ENCODE measurements around the gene ELOVL6. TPM values are rescaled to one million over a fixed set of nuclear protein-coding genes. Genes with fewer than 3 reads are reported as not detected.

ELOVL6 gene
- total and polyA plus RNA-seq, 2 of the 4 experiments (the other 2 are of a cell fraction) = 17.9 to 19.0 TPM

DNA sequence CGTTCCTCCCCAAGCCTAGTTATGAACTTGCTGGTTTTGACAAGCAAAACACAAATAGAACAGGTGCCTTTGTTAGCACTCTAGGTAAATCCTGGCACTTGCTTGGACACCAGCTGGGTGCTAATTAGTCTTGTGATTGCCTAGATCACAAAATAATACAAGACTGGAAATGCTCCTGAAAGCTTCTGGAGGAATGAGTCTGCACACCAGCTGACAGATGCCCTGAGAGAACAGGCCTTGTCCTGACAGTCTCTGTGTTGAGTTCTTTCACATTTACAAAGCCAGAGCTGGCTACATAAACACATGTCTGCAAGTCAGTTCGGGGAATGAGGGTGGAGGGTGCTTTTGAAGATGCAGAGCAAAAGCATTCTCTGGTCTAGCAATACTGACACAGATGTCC lies 93.8 kb downstream of the ELOVL6 start:
- Histone ChIP-seq H3K27me3 (ENCODE audit: control insufficient read depth, insufficient read depth, low read length) (no peaks in the 10 kb centered on the region), H3K4me3 (ENCODE audit: insufficient read depth, low read depth, low read length) (no peak overlapping the region), H3K9me1 (ENCODE audit: insufficient read depth, low read length) (no peaks in the 10 kb centered on the region), H3K27ac (ENCODE audit: insufficient read depth, low read length) (no peak overlapping the region), H3K4ac (ENCODE audit: low read depth, low read length) (no peak overlapping the region), H3K18ac (ENCODE audit: low read depth, low read length) (no peak overlapping the region), H2BK15ac (ENCODE audit: low read depth, low read length) (no peak overlapping the region), H3K23ac (ENCODE audit: low read depth, low read length) (no peak overlapping the region), H3K4me2 (ENCODE audit: low read depth, low read length) (no peak overlapping the region), H2BK120ac (ENCODE audit: low read depth, low read length) (no peak overlapping the region), H4K20me1 (ENCODE audit: insufficient read depth, low read length) (no peaks in the 10 kb centered on the region), H3K14ac (replicated peaks; ENCODE audit: low read depth, low read length) (no peak overlapping the region), H4K5ac (ENCODE audit: low read depth, low read length) (no peak overlapping the region), H2BK5ac (ENCODE audit: low read depth, low read length, poor library complexity, severe bottlenecking) (no peak overlapping the region), H2AFZ (replicated peaks; ENCODE audit: low read length, poor library complexity) (no peak overlapping the region), H2AK9ac (replicated peaks; ENCODE audit: low read depth, low read length, poor library complexity) (no peak overlapping the region), H3K36me3 (ENCODE audit: control insufficient read depth, insufficient read depth, low read length) (no peaks in the 10 kb centered on the region), H3K79me1 (ENCODE audit: low read depth in 1 of 2, low read length in 2 of 2) (peaks cover 2 to 14% of the 10 kb centered on the region in 2 experiments; a peak in 2 of 4 replicates), H3K9ac (ENCODE audit: low read depth, low read length) (no peak overlapping the region; the same call in 1 of the 2 replicates), H3K9me3 (ENCODE audit: control insufficient read depth, insufficient read depth, low read length) (no peaks in the 10 kb centered on the region), H3K56ac (ENCODE audit: extremely low read depth, insufficient read depth, low read length) (no peak overlapping the region), H4K91ac (ENCODE audit: insufficient read depth, low read depth, low read length) (no peak overlapping the region), H3K4me1 (ENCODE audit: control insufficient read depth, insufficient read depth, low read length) (peaks cover 1% of the 10 kb centered on the region; the same call in 1 of the 2 replicates), H4K8ac (ENCODE audit: low read depth in 2 of 2, low read length in 2 of 2) (no peak overlapping the region), H2BK20ac (ENCODE audit: low read depth, low read length) (no peak overlapping the region), H2AK5ac (ENCODE audit: low read depth, low read length) (no peak overlapping the region)
- TF ChIP-seq FOS (IDR thresholded peaks at IDR 0.05; ENCODE audit: low read depth, low read length) = no peak
- TF ChIP-seq NFE2L2 (IDR thresholded peaks at IDR 0.05; ENCODE audit: low read depth, low read length) = no peak
- no peak for TF ChIP-seq POLR2A (IDR thresholded peaks at IDR 0.05; ENCODE audit: low read depth, low read length)
- no peak for TF ChIP-seq SMC3 (IDR thresholded peaks at IDR 0.05; ENCODE audit: low read depth, low read length)
- no peak for TF ChIP-seq RAD21 (IDR thresholded peaks at IDR 0.05; ENCODE audit: low read length)
- no peak for TF ChIP-seq MAFK (IDR thresholded peaks at IDR 0.05; ENCODE audit: low read depth, low read length)
- no peak for TF ChIP-seq CEBPB (IDR thresholded peaks at IDR 0.05; ENCODE audit: low read depth, low read length)
- no peak for TF ChIP-seq BHLHE40 (IDR thresholded peaks at IDR 0.05; ENCODE audit: low read depth, low read length)
- TF ChIP-seq MXI1 (IDR thresholded peaks at IDR 0.05; ENCODE audit: borderline replicate concordance, low read depth, low read length) = no peak
- TF ChIP-seq ELK1 (IDR thresholded peaks at IDR 0.05; ENCODE audit: borderline replicate concordance, low read depth, low read length) = no peak
- TF ChIP-seq, protein P1, sequence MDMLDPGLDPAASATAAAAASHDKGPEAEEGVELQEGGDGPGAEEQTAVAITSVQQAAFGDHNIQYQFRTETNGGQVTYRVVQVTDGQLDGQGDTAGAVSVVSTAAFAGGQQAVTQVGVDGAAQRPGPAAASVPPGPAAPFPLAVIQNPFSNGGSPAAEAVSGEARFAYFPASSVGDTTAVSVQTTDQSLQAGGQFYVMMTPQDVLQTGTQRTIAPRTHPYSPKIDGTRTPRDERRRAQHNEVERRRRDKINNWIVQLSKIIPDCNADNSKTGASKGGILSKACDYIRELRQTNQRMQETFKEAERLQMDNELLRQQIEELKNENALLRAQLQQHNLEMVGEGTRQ (IDR thresholded peaks at IDR 0.05; ENCODE audit: low read depth, low read length) = no peak
- no peak for TF ChIP-seq RCOR1 (IDR thresholded peaks at IDR 0.05; ENCODE audit: insufficient replicate concordance, low read length)
- CTCF ChIA-PET = interaction anchor here (0.6 kb wide), 1 partner anchor 819 kb away, joined by 3 read pairs; no protein-coding TSS in a partner anchor
- dilution Hi-C loops (cut with HindIII; ENCODE audit: low sequenced_read_pairs, unreplicated experiment) = no loop called here
- DNase-seq = no peak
- ATAC-seq (ENCODE audit: low read depth) = peak; percentile 45
- 40% methylated on average over 1 of the region's 2 CpGs; no CpG with 5 or more reads in 1 of the 2 experiments for WGBS, 2 experiments (ENCODE audit: extremely low coverage in 2 of 2, insufficient read length in 1 of 2)
- intact Hi-C loops (cut with micrococcal nuclease) = loop anchor here (5.0 kb wide), 1 partner anchor 93 kb away; the partner anchor contains the start of gene ELOVL6
- POLR2A ChIA-PET (ENCODE audit: unreplicated experiment) = no interaction called here
- in situ Hi-C loops (cut with MboI; ENCODE audit: low sequenced_read_pairs) = no loop called here
- BruUV-seq (replicated peaks) = no TSS peak
